Fibroblast of villous mesenchyme (primary cell): Measurements from ENCODE around the gene CEP20. TPM values are rescaled to one million over a fixed set of nuclear protein-coding genes. Genes with fewer than 3 reads are reported as not detected.
"Not testable (repeated sequence)": the region's sequence is repeated elsewhere in the genome, so short reads cannot be mapped to it uniquely, and the experiment has no call there.

ENCODE experiments used
- DNase-seq: peaks from one replicate; pipeline ENCODE4 v3.0.0-alpha.2; 2010; ENCODE audit warnings: low read depth
- H3K4me3 ChIP-seq: 2 replicates; pipeline ENCODE4 v1.5.1; 2011; ENCODE audit warnings: low read depth, mild to moderate bottlenecking, low read length
- total RNA-seq: library from RNA; depleted of rRNA; stranded (reverse); fragments of >200 nt; gene quantifications from 2 replicates; pipeline ENCODE4 v1.2.3, GENCODE V29; 2012
- TF ChIP-seq, protein P1 (sequence below): IDR thresholded peaks from 2 replicates; pipeline ENCODE4 v1.5.1; 2012; ENCODE audit warnings: low read depth, mild to moderate bottlenecking, low read length; ENCODE audit not compliant: insufficient read depth

The CEP20 gene, protein sequence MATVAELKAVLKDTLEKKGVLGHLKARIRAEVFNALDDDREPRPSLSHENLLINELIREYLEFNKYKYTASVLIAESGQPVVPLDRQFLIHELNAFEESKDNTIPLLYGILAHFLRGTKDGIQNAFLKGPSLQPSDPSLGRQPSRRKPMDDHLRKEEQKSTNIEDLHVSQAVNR
- total RNA-seq, result 35.8 and 50.1 TPM in 2 replicates

DNA sequence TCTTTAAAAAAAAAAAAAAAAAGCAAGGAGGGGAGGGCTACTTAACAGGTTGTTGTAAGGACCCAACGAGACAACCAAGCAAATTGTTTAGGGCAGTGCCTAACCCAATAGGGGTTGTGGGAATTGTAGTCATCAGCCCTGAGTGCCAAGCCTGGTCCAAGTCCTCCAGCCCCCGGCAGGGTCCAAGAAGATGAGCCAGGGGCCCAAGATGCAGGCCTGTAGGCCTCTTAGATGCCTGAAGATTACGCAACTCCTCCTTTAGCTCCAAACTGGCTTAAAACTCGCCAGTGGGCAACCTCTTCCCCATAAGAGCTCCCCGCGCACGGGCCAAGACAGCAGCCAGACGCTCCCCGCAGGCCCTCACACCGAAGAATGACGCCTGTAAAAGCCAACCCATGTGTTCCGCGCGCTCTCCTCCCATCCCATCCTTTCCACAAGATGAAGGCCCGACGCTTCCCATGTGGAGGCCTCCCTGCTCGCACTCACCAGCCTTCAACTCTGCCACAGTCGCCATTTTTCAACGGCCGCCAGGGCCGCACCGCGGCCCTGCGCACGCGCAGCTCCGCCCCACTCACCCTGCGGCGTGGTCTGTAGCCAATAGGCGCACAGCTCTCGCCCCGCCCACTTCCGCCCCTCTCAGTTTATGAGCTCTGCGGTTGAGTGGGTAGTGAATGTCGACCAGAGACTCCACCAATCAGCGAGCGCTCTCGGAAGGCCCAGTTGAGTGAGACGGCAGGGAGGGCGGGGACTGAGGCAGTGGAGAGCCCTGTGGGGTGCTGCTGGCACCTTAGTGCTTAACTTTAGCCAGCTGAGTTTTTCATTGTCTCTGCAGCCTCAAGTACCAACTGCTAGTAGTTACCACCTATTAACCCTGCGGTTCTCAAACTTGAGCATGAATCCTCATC lies at the start of gene CEP20:
Gene CEP20, minus strand, starts transcription at position 532 of the 905 bp plus-strand sequence. Its CDS starts 18 bp downstream, at position 514.
- peak; percentile 99 for DNase-seq
- TF ChIP-seq, protein P1, sequence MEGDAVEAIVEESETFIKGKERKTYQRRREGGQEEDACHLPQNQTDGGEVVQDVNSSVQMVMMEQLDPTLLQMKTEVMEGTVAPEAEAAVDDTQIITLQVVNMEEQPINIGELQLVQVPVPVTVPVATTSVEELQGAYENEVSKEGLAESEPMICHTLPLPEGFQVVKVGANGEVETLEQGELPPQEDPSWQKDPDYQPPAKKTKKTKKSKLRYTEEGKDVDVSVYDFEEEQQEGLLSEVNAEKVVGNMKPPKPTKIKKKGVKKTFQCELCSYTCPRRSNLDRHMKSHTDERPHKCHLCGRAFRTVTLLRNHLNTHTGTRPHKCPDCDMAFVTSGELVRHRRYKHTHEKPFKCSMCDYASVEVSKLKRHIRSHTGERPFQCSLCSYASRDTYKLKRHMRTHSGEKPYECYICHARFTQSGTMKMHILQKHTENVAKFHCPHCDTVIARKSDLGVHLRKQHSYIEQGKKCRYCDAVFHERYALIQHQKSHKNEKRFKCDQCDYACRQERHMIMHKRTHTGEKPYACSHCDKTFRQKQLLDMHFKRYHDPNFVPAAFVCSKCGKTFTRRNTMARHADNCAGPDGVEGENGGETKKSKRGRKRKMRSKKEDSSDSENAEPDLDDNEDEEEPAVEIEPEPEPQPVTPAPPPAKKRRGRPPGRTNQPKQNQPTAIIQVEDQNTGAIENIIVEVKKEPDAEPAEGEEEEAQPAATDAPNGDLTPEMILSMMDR, result no peak
- H3K4me3 ChIP-seq, result peak within 1 kb of the TSS; percentile 99

DNA sequence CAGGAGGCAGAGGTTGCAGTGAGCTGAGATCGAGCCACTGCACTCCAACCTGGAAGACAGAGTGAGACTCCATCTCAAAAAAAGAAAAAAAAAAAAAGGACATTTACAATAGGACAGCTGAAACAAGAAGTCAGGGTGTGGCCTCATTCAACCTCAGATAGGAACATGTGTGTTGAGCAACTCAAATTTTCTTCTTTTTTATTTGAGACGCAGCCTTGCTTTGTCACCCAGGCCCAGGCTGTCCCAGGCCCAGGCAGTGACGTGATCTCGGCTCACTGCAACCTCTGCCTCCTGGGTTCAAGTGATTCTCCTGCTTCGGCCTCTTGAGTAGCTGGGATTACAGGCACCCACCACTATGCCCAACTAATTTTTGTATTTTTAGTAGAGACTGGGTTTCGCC lies 48.4 kb upstream of the CEP20 start:
- H3K4me3 ChIP-seq, DNase-seq: not testable (repeated sequence)

DNA sequence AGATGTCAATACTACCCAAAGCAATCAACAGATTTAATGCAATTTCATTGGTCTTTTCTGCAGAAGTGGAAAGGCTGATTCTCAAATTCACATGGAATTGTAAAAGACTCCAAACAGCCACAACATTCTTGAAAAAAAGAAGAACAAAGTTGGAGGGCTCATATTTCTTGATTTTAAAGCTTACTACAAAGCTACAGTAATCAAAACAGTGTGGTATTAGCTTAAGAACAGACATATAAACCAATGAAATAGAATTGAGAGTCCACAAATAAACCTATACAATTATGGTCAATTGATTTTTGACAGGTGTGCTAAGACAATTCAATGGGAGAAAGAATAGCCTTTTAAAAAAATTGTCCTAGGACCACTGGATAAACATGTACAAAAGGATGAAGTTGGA lies 46.6 kb upstream of the CEP20 start:
- TF ChIP-seq, protein P1, result no peak
- no peak for DNase-seq
- H3K4me3 ChIP-seq, result no peak overlapping the region

DNA sequence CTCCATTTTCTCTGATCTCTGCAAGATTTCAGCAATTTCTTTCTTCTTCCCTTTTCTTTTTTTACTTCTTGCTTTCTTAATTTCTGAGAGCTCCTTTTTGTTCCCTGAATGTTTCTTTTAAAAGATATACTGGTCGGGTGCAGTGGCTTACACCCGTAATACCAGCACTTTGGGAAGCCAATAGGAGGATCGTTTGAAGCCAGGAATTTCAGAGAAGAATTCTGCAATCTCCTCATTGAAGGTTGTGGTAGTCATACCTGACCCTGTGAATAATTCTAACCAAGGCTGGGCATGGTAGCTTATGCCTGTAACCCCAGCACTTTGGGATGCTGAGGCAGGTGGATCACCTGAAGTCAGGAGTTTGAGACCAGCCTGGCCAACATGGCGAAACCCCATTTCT lies 45.4 kb upstream of the CEP20 start:
- H3K4me3 ChIP-seq, result no peak overlapping the region
- no peak for DNase-seq
- TF ChIP-seq, protein P1, result no peak

DNA sequence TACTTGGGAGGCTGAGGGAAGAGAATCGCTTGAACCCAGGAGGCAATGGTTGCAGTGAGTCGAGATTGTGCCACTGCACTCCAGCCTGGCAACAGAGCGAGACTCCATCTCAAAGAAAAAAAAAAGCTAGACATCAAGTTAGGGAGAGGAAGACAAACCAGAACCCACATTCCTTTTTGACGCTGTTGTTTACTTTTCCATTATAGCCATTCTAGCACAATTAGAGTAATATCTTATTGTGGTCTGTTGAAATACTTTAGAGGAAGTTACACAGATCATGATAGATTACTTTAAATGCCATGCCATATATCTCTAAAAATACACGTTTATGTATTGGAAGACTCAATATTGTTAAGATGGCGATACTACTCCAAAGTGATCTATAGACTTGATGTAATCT lies 44.5 kb upstream of the CEP20 start:
- DNase-seq, result no peak
- H3K4me3 ChIP-seq, result no peak overlapping the region
- TF ChIP-seq, protein P1, result no peak

DNA sequence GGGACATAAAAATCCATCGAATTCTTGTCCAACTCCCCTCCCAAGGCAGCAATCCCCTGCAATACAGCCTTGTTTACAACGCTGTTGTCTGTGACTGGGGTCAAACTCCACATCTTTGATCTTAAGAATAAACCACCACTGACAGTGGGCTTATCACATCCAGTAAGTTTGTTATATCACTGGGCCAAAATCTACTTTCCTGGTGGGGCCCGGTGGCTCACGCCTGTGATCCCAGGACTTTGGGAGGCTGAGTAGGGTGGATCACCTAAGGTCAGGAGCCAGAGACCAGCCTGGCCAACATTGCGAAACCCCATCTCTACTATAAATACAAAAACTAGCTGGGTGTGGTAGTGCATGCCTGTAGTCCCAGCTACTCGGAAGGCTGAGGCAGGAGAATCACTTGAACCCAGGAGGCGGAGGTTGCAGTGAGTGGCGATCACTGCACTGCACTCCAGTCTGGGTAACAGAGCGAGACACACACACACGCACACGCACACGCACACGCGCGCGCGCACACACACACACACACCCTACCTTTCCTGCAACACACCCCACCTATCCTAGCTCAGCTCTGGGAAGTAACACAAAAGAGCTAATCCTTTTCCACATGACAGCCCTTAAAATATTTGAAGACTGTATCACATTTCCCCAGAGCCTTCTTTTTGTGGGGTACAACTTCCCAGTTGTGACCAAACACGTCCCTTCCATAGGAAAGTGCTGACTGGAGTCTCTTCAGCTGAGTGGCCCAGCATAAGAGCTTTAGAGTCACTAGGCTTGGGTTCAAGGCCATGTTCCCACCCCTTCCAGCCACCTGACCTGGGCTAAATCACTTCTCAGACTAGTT lies 40.1 kb upstream of the CEP20 start:
- H3K4me3 ChIP-seq, result no peak overlapping the region
- DNase-seq, result peak; percentile 27
- TF ChIP-seq, protein P1, result no peak

DNA sequence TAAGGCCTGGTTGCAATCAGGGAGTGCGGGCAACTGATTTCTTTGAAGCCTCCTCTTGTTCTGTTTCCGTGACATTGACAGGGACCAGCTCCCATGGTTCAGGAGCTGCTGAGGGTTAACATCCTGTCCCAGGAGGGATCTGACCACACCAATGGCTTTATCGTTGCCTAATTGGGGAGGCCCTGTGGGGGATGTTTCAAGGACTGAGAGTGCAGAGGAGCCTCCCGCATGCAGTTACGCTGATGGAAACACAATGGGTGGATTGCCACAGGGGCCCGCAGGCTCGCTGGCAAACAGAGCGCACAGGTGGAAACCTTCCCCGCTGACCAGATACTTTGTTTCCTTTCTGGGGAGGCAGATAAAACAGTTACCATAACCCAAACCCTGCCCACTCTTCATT lies 37.2 kb upstream of the CEP20 start:
- TF ChIP-seq, protein P1, result no peak
- no peak for DNase-seq
- no peak overlapping the region for H3K4me3 ChIP-seq
